Embryonic facial prominence (tissue), 1 donor: Measurements from ENCODE around the gene MFAP3L.
"Not testable (repeated sequence)": the region's sequence is repeated elsewhere in the genome, so short reads cannot be mapped to it uniquely, and the experiment has no call there.

ENCODE experiments used
- DNase-seq: peaks from one replicate; pipeline ENCODE4 v3.0.0-alpha.2; 2016; ENCODE audit errors: extremely low spot score

Gene MFAP3L

DNA sequence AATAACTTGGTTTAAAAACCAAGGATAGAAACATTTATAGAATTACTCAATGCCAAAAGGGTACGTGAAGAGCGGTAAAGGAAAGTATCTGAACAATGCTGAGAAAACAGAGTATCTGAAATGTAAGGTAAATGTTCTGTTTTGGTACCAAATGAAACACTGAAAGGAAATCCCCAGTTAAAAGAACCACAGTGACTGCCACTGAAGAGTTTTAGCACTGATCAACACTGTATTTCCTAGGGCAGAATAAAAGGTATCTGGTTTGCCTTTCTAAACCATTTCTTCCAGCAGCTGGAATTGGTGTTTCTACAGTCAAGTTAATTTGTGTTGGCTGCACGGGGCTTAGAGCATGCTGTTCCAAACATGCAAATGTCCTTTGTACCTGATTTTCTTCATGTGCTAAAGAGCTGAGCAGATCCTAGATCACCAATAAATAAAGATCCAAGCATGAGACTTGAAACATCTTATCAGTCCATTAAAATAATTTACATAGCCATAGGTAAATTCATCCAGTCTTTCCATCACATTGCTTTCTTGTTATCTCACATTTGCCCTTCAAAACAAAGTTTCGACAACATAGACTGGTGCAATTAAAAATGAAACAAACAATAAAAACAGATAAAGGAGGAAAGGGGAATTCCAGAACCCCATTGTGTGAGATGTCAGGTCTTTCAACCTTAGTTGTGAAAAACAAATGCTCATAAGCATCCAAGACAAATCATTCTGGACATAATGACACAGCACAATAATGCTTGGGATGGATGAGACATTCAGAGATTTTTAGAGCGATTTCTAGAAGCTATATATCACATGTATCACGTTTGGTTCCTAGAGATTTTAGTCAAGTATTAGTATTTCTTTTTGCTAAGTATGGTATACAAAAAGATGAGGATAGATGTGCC is 38.6 kb downstream of the MFAP3L start:
- no peak for DNase-seq

DNA sequence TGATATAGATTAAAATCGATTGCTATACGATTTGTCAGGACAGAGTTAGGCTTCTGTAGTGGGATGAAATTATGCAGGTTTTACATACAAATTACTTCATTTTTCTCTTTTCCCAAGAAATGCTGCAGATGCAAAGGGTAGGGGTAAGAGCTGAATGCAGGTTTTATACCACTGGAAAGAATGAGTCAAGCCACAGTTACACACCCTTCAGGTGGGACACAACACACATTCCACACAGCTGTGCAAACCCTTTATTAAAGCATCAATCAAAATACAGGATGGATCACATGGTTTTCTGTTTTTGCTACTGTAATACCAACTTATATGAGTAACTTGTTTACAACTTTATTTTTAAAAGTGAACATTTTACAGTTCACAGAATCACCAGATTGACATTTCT is 39.8 kb downstream of the MFAP3L start:
- DNase-seq, result no peak

- no peak for DNase-seq
These were observed 40.3 kb downstream of the MFAP3L start for GRCh38 chr4:169985881-169986280.

GRCh38 chr4:169984745-169985144 is 41.5 kb downstream of the MFAP3L start:
- no peak for DNase-seq

GRCh38 chr4:169984173-169984572 is 42.0 kb downstream of the MFAP3L start:
- no peak for DNase-seq

DNA sequence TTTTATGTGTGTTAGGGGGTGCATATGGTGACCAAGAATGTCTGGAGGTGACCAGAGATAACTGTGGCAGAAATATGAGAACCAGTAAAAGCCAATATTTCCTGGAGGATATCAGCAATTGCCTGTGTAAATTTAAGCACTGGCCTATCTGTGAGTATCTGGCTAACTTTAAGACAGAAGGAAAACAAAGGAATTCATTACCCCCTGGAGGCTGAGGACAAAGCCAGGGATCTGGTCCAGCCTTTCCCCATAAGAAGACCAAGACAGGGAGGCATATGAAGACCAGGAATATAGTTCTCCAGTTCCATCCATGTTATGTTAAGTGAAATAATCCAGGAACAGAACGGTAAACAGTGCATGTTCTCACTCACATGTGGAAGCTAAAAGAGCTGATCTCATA is 49.2 kb downstream of the MFAP3L start:
- DNase-seq, result no peak

DNA sequence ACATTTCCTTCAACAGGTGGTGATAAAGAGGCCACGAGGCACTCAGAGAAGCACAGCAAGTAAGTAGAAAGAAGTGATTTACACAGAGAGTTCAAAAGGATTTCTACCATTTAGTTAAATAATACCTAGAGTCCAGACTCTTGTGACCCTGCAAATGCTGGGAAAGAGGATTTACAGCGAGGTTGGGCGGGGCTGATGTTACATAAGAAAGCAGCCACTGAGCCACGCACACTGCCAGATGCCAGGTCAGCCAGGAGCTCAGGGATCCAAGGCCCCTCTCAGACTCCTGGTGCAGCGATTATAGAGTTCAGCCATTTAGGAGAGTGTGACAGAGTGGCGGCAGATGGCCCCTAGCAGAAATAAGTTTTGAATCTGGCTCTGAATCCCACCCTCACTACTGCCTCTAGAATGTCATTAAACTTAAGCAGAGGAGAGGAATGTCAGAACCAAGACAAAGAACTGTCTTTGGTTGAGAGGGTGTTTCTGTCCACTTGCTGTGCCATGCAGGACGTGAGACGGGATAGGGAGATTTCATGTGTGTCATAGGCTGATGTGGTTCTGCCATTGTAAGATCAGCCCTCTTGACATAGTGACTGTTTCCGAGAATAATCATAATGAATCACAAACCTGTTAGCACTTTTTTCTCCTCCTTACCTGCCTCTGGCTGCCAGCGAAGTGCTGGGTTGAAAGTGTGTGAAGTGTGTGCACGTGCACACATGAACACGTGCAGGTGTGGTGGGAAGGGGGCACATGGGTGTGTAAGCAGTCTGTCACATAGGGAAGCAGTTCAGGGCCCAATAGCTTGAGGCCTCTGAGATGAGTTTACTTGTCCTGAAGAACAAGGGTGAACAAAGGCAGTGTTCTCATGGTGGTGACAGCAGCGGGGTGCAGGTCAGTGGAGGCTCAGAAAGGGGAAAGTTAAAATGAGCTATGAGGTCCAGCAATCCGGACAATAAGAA is 50.1 kb downstream of the MFAP3L start:
- DNase-seq, result no peak

- DNase-seq, result no peak
These were observed 50.9 kb downstream of the MFAP3L start for GRCh38 chr4:169975131-169975837.

DNA sequence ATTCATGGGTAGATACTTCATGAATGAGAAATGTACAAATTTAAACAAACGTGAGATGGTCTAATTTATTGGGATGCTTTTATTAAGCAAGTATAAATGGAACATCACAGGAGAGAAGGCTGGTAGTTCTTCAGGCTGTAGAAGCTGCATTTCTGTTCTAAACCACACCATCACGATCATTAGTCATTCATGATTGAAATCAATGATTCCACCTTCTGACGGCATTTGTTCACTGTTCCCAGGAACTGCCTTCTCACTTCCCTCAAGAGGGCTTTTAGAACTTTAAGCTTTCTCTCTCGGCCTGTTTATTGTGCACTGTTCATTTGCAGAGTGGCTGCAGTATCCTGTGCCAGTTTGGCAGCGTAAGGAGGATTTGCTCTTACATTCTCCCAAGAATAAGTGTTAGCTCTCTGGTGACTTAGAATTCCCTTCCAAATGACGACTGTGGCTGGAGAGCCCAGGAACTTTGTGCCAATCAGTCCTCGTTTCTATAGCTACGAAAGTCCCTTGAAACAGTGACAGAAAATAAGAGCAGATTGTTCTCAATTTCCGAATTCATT is 54.7 kb downstream of the MFAP3L start:
- DNase-seq, result no peak

DNA sequence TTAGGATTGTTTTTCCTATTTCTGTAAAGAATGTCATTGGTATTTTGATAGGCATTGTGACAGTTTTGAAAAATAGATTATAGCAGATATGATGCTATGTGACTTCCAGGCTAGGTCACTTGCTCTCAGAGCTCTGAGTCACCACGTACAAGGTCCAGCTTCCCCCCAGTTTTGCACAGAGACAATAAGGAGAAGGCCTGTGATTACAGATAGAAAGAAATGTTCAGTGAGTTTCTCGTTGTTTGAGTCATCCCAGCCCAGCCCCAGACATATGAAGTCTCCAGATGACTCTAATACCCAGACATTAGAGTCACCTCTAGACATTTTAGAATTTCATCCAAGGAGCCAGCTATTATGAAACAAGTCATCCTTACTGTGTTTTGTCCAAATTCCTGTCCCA is 57.2 kb downstream of the MFAP3L start:
- DNase-seq, result no peak

DNA sequence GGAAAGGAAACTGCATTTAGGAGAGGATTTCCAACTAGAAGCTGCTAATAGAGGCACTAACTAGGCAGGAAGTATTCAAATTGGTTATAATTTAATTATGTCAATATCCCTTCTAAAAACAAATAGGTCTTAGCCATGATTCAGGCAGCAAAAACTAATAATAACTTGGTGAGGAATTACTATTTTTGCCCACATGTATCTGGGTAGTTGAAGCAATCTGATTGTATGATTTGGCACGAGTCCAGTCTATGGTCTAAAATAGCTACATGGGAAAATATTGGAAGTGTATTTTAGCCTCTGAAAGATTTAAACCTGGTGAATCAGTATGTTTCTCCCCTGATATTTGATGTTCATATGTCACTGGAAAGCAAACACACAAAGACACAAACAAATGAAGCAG is 62.2 kb downstream of the MFAP3L start:
- DNase-seq, result no peak

DNA sequence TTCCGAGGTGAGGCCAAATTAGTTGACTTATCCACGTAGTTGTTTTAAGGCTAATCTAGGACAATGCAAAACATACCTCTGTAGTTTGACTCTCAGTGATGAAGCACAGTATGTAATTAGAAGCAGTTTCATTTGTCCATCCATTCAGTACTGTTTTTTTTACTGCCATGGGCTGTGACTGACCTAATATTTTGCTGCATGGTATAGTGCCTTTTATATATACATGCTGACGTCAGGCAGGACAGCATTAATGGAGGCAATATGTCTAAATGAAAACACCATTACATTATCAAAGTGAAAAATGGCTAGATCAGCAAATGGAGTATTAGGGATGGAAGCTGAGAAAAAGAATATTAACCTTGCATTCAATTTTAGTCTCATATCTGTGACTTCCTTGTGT is 66.9 kb downstream of the MFAP3L start:
- no peak for DNase-seq

- DNase-seq, result no peak
These were observed 67.6 kb downstream of the MFAP3L start for GRCh38 chr4:169958629-169959028.

DNA sequence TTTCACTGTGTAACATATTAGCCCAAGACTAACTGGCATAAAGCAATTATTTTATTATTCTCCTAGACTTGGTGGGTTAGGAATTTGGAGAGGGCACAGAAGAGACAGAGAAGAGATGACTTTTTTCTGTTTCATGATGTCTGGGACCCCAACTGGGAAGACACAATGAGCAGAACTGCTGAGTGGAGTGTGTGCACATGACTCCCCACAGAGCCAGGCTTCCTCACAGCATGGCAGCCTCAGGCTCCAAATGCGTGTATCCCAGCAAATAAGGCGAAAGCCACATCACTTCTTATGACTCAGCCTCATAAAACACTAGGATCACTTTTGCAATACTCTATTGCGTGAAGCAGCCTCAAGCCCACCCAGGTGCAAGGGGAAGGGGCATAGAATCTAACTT is 68.4 kb downstream of the MFAP3L start:
- no peak for DNase-seq

- DNase-seq, result no peak
These were observed 69.9 kb downstream of the MFAP3L start for GRCh38 chr4:169956091-169956843.

- DNase-seq, result no peak
These were observed 70.7 kb downstream of the MFAP3L start for GRCh38 chr4:169955521-169955920.

DNA sequence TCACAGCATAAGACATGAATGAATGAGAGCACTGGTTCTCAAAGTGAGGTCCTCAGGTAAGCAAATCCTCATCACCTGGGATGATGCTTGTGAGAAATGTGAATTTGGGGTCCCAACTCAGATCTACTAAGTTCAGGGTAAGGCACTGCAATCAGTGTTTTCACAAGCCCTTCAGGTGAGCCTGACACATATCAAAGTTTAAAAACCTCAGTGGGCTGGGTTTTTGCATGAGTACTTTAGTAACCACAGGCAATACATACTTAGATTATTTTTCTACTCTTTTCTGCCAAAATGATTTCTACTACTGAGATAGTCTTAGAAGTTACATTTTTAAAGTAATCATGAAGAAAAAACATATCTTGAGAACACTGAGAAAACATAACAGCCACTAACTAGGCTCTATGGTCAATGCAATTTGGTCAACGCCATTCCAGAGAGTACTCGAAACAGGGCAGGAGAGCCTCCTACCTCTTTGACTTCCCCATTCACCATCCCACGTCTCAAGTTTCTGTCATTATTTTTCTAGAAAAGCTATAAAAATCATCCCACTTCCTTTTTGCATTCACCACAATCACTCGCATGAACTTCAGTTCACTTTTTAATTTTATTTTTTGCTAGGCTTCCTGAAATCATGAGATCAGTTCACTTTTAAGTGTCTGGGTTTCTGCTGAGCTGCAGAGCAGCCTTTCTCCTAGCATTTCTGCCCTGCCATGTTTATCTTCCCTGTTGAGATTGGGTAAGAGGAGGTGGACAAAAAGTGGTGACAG is 73.8 kb downstream of the MFAP3L start:
- DNase-seq, result no peak

GRCh38 chr4:169948271-169948670 is 77.9 kb downstream of the MFAP3L start:
- DNase-seq, result no peak

DNA sequence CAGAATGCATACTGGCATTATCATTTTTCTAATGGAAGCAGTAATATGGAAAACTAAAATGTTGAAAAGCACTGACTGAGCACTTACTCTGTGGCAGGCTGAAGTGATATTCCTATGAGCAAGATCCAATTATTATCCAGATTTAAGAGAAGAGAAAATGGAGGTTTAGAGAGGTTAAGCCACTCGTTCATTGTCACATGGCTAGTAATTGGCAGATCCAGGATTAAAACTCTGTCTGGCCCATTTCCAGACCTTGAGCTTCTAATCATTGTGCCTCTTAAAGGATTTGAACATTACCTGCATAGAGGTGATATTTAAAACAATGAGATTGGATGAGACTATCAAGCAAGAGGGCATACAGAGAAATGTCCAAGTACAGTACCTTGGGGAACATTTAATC is 80.6 kb downstream of the MFAP3L start:
- DNase-seq, result no peak

DNA sequence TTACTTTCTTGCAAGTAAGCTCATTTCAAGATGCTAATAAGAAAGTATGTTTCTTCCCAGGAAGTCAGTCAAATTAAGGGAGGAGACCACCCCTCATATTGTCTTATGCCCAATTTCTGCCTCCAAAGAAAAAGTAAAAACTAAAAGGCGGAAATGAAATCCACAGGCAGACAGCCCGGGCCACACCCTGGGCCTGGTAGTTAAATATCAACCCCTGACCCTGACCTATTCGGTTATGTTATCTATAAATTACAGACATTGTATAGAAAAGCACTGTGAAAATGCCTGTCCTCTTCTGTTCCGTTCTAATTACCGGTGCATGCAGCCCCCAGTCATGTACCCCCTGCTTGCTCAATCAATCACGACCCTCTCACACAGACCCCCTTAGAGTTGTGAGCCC is 82.6 kb downstream of the MFAP3L start:
- not testable (repeated sequence) for DNase-seq
